HCT116 (cell line): Measurements from ENCODE around the gene GJA1. TPM values are rescaled to one million over a fixed set of nuclear protein-coding genes. Genes with fewer than 3 reads are reported as not detected.

Experiments
- ATAC-seq: fragments of 200-7000 bp; cut with Tn5 transposase; 2 replicates; pipeline ENCODE4 v1.9.1; 2020; ENCODE audit warnings: mild to moderate bottlenecking, moderate library complexity
- BruUV-seq: library from RNA; stranded (reverse); fragments of 400-500 nt; replicated peaks from 2 replicates; lab custom pipeline; 2021; lab: Mats Ljungman, UMichigan
- CTCF ChIA-PET: fragments of 300-600 bp; sonication (Branson Sonifier 250); formaldehyde crosslinking; loops from one replicate; lab custom pipeline; 2021; ENCODE audit warnings: antibody characterized with exemption; lab: Charles Lee
- POLR2A ChIA-PET: fragments of 300-600, 350-600 bp; sonication (Branson Sonifier 250); formaldehyde crosslinking; loops from one replicate; lab custom pipeline; 2021; ENCODE audit warnings: antibody characterized with exemption; lab: Charles Lee
- RAD21 ChIA-PET, 2 experiments: fragments of 300-600 bp; sonication (Branson Sonifier 250); formaldehyde crosslinking; loops; one replicate each; lab custom pipeline; 2023; ENCODE audit warnings: low total read pairs in 2 of 2; ENCODE audit not compliant: uncharacterized antibody in 2 of 2, unreplicated experiment in 2 of 2, low non-redundant PET in 1 of 2; lab: Charles Lee
- DNase-seq: peaks from one replicate; pipeline ENCODE4 v3.0.0-alpha.2; 2010; ENCODE audit warnings: low read depth, low spot score
- H2AFZ ChIP-seq: fragments of 200-600 bp; shearing (Covaris generic), sonication (generic); 2 replicates; pipeline ENCODE4 v1.6.1; 2017; ENCODE audit warnings: low read depth, mixed run types, mixed read lengths, antibody characterized with exemption, low read length; ENCODE audit not compliant: poor library complexity, severe bottlenecking
- H3K27ac ChIP-seq: 2 replicates; pipeline ENCODE4 v1.5.1; 2012; ENCODE audit warnings: low read depth, low read length
- H3K27me3 ChIP-seq: fragments of 200-600 bp; sonication (generic); 2 replicates; pipeline ENCODE4 v1.6.1; 2016; ENCODE audit warnings: mixed run types, low read length, mixed read lengths; ENCODE audit not compliant: insufficient read depth
- H3K36me3 ChIP-seq, 2 experiments: fragments of 200-500 bp in 1 of 2; fragments of 200-600 bp in 1 of 2; sonication (Bioruptor generic) in 1 of 2; sonication (generic) in 1 of 2; 2 replicates each; pipeline versions ENCODE4 v1.5.1 to v1.6.1; 2014 to 2016; ENCODE audit warnings: low read length in 2 of 2, inconsistent platforms in 1 of 2, mixed read lengths in 1 of 2, mixed run types in 1 of 2; ENCODE audit not compliant: insufficient read depth in 2 of 2, control insufficient read depth in 1 of 2
- H3K4me1 ChIP-seq, 2 experiments: fragments of 200-600 bp in 1 of 2; sonication (generic) in 1 of 2; 2 replicates each; pipeline versions ENCODE4 v1.5.1 to v1.6.1; 2012 to 2017; ENCODE audit warnings: low read length in 2 of 2, inconsistent platforms in 1 of 2, mild to moderate bottlenecking in 1 of 2, mixed read lengths in 1 of 2, mixed run types in 1 of 2, moderate library complexity in 1 of 2; ENCODE audit not compliant: insufficient read depth in 2 of 2, control insufficient read depth in 1 of 2
- H3K4me2 ChIP-seq: fragments of 200-600 bp; sonication (generic); 2 replicates; pipeline ENCODE4 v1.6.1; 2017; ENCODE audit warnings: mixed run types, low read length, mixed read lengths
- H3K4me3 ChIP-seq, 2 experiments: fragments of 200-600 bp in 1 of 2; sonication (generic) in 1 of 2; replicated peaks in 1 of 2; 2 replicates each; pipeline ENCODE4 v1.5.1; 2011 to 2016; ENCODE audit warnings: low read length in 2 of 2, control low read depth in 1 of 2, low read depth in 1 of 2, mild to moderate bottlenecking in 1 of 2, mixed read lengths in 1 of 2, mixed run types in 1 of 2
- H3K79me2 ChIP-seq: fragments of 200-600 bp; sonication (generic); 2 replicates; pipeline ENCODE4 v1.6.1; 2017; ENCODE audit warnings: mild to moderate bottlenecking, mixed run types, low read length, moderate library complexity, mixed read lengths; ENCODE audit not compliant: insufficient read depth
- H3K9ac ChIP-seq: fragments of 200-600 bp; sonication (generic); 2 replicates; pipeline ENCODE4 v1.6.1; 2016; ENCODE audit warnings: low read length, mixed read lengths
- H3K9me2 ChIP-seq: fragments of 200-600 bp; sonication (generic), shearing (Covaris generic); 2 replicates; pipeline ENCODE4 v1.6.1; 2017; ENCODE audit warnings: mixed run types, mild to moderate bottlenecking, moderate library complexity; ENCODE audit not compliant: insufficient read depth
- H3K9me3 ChIP-seq, 2 experiments: fragments of 200-500 bp in 1 of 2; fragments of 200-600 bp in 1 of 2; sonication (Bioruptor generic) in 1 of 2; sonication (generic) in 1 of 2; 2 replicates each; pipeline ENCODE4 v1.6.1; 2014 to 2017; ENCODE audit warnings: low read length in 2 of 2, mixed read lengths in 2 of 2, inconsistent platforms in 1 of 2, low read depth in 1 of 2, mild to moderate bottlenecking in 1 of 2, mixed run types in 1 of 2, moderate library complexity in 1 of 2; ENCODE audit not compliant: control insufficient read depth in 1 of 2, insufficient read depth in 1 of 2
- H4K20me1 ChIP-seq: fragments of 200-600 bp; sonication (generic), shearing (Covaris generic); 2 replicates; pipeline ENCODE4 v1.6.1; 2017; ENCODE audit warnings: mixed run types, mild to moderate bottlenecking, moderate library complexity; ENCODE audit not compliant: insufficient read depth
- ATF3 ChIP-seq: IDR thresholded peaks from 2 replicates; pipeline ENCODE4 v1.6.1; 2012
- CEBPB ChIP-seq: IDR thresholded peaks from 2 replicates; pipeline ENCODE4 v1.6.1; 2012; ENCODE audit warnings: low read depth
- CTCF ChIP-seq, 3 experiments: fragments of 200-600 bp in 1 of 3; sonication (generic) in 1 of 3; IDR thresholded peaks in 2 of 3; conservative IDR thresholded peaks in 1 of 3; 2 replicates each; pipeline ENCODE4 v1.5.1; 2012 to 2017; ENCODE audit warnings: low read depth in 2 of 3, low read length in 2 of 3, antibody characterized with exemption in 1 of 3, borderline replicate concordance in 1 of 3, control low read depth in 1 of 3, mild to moderate bottlenecking in 1 of 3, mixed read lengths in 1 of 3, mixed run types in 1 of 3, moderate library complexity in 1 of 3; ENCODE audit not compliant: insufficient read depth in 1 of 3
- EZH2phosphoT487 ChIP-seq: fragments of 200-600 bp; IDR thresholded peaks from 2 replicates; pipeline ENCODE4 v1.6.1; 2018; ENCODE audit warnings: antibody characterized with exemption, borderline replicate concordance
- POLR2A ChIP-seq: IDR thresholded peaks from 2 replicates; pipeline ENCODE4 v1.7.0; 2011; ENCODE audit warnings: borderline replicate concordance; ENCODE audit not compliant: insufficient read depth, insufficient read length; ENCODE audit errors: extremely low read depth
- REST ChIP-seq: IDR thresholded peaks from 2 replicates; pipeline ENCODE4 v1.6.1; 2012; ENCODE audit warnings: low read depth
- SP1 ChIP-seq: IDR thresholded peaks from 2 replicates; pipeline ENCODE4 v1.6.1; 2012; ENCODE audit warnings: low read depth
- YY1 ChIP-seq: IDR thresholded peaks from 2 replicates; pipeline ENCODE4 v1.6.1; 2011; ENCODE audit warnings: low read length, low read depth, moderate library complexity, mild to moderate bottlenecking; ENCODE audit not compliant: insufficient replicate concordance; ENCODE audit errors: extremely low read depth
- ZFX ChIP-seq: fragments of 450-650 bp; IDR thresholded peaks from 2 replicates; pipeline ENCODE4 v1.6.1; 2017
- intact Hi-C: fragments of 100-400 bp; cut with micrococcal nuclease; formaldehyde crosslinking; loops from 2 replicates; pipeline ENCODE4 v1.10.0; 2022
- total RNA-seq: library from RNA; stranded (reverse); gene quantifications from one replicate; pipeline ENCODE4 v1.2.1, GENCODE V29; 2021; ENCODE audit not compliant: unreplicated experiment

Gene GJA1
- total RNA-seq, 1 experiment from 2014 or later: 1.1 TPM

- Histone ChIP-seq H3K9me3 (no peaks in the 10 kb centered on the region), H3K4me1 (no peaks in the 10 kb centered on the region), H3K79me2 (no peaks in the 10 kb centered on the region), H3K27me3 (no peaks in the 10 kb centered on the region), H3K27ac (no peak overlapping the region), H3K4me2 (no peak overlapping the region), H3K36me3 (no peaks in the 10 kb centered on the region), H3K9ac (no peak overlapping the region), H2AFZ (no peak overlapping the region), H3K4me3 (no peak overlapping the region), H4K20me1 (no peaks in the 10 kb centered on the region), H3K9me2 (no peaks in the 10 kb centered on the region)
- DNase-seq (no peak), ATAC-seq (no peak)
- intact Hi-C loops: loop anchor here (10.0 kb wide), 1 partner anchor 142 kb away; no protein-coding TSS in a partner anchor
- ChIA-PET RAD21 (no interaction called here), CTCF (no interaction called here), POLR2A (no interaction called here)
- no peak for TF ChIP-seq REST
- TF ChIP-seq ZFX: no peak
- no peak for TF ChIP-seq SP1
- no peak for TF ChIP-seq EZH2phosphoT487
- no peak for TF ChIP-seq CTCF (IDR thresholded peaks at IDR 0.05 in 2 of 3, conservative IDR thresholded peaks at IDR 0.05 in 1 of 3; ENCODE audit: borderline replicate concordance in 1 of 3, insufficient read depth in 1 of 3, low read depth in 2 of 3, low read length in 2 of 3)
- TF ChIP-seq POLR2A: no peak
- TF ChIP-seq CEBPB: no peak
- no peak for TF ChIP-seq ATF3
- TF ChIP-seq YY1: no peak
- BruUV-seq: no TSS peak
These were observed 27.6 kb downstream of the GJA1 start for GRCh38 chr6:121463087-121463486.
